GM12891 (cell line): ENCODE data around the gene MYO1F.
A peak's percentile ranks its signal among the peaks of the same experiment; 100 is the strongest.

Source experiments
- DNase-seq: peaks from one replicate; pipeline ENCODE4 v3.0.0; 2011; ENCODE audit warnings: low spot score; ENCODE audit not compliant: insufficient read length
- FAIRE-seq: peaks from 2 replicates; lab custom pipeline; 2011; peaks lifted over from hg19 to GRCh38; lab: Jason Lieb, UNC
- PAX5 ChIP-seq: IDR thresholded peaks from 2 replicates; pipeline ENCODE4 v1.6.1; 2011; ENCODE audit warnings: low read length, moderate library complexity, mild to moderate bottlenecking; ENCODE audit not compliant: insufficient read depth, severe bottlenecking
- POLR2A ChIP-seq: IDR thresholded peaks from 2 replicates; pipeline ENCODE4 v1.6.1; 2011; ENCODE audit warnings: low read depth, low read length, control low read depth
- POLR2AphosphoS5 ChIP-seq: IDR thresholded peaks from 2 replicates; pipeline ENCODE4 v1.6.1; 2011; ENCODE audit warnings: low read depth, low read length, control low read depth
- POU2F2 ChIP-seq: IDR thresholded peaks from 2 replicates; pipeline ENCODE4 v1.6.1; 2011; ENCODE audit warnings: low read depth, mild to moderate bottlenecking, control low read depth, low read length, moderate library complexity
- SPI1 ChIP-seq: IDR thresholded peaks from 2 replicates; pipeline ENCODE4 v1.6.1; 2011; ENCODE audit warnings: low read depth, low read length, control low read depth
- TAF1 ChIP-seq: IDR thresholded peaks from 2 replicates; pipeline ENCODE4 v1.6.1; 2011; ENCODE audit warnings: low read depth, low read length, control low read depth

Gene MYO1F

GRCh38 chr19:8611877-8612806, 34.9 kb upstream of the MYO1F start:
- no peak for DNase-seq
- TF ChIP-seq TAF1 (no peak), POLR2AphosphoS5 (no peak), SPI1 (no peak), POLR2A (no peak), PAX5 (no peak)
- no peak for FAIRE-seq

GRCh38 chr19:8611391-8611876, 34.2 kb upstream of the MYO1F start:
- FAIRE-seq, result no peak
- no peak for DNase-seq
- no peak for TF ChIP-seq POLR2AphosphoS5
- TF ChIP-seq TAF1, result no peak
- TF ChIP-seq POLR2A, result no peak
- TF ChIP-seq PAX5, result no peak
- no peak for TF ChIP-seq POU2F2

DNA sequence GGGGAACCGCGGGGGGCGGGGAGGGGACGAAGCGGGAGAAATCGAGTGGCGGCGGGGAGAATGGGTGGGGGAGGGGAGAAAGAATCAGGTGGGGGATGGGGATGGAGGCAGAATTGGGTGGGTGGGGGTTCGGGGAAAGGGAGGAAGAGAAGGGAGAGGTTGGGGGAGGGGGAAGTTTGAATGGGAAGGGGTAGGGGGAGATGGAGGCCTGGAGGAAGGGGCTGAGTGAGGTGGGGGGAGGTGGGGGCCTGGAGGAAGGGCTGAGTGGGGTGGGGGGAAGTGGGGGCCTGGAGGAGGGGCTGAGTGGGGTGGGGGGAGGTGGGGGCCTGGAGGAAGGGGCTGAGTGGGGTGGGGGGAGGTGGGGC, 33.7 kb upstream of the MYO1F start:
- DNase-seq, result no peak
- TF ChIP-seq SPI1 (no peak), TAF1 (no peak)
- FAIRE-seq, result no peak

DNA sequence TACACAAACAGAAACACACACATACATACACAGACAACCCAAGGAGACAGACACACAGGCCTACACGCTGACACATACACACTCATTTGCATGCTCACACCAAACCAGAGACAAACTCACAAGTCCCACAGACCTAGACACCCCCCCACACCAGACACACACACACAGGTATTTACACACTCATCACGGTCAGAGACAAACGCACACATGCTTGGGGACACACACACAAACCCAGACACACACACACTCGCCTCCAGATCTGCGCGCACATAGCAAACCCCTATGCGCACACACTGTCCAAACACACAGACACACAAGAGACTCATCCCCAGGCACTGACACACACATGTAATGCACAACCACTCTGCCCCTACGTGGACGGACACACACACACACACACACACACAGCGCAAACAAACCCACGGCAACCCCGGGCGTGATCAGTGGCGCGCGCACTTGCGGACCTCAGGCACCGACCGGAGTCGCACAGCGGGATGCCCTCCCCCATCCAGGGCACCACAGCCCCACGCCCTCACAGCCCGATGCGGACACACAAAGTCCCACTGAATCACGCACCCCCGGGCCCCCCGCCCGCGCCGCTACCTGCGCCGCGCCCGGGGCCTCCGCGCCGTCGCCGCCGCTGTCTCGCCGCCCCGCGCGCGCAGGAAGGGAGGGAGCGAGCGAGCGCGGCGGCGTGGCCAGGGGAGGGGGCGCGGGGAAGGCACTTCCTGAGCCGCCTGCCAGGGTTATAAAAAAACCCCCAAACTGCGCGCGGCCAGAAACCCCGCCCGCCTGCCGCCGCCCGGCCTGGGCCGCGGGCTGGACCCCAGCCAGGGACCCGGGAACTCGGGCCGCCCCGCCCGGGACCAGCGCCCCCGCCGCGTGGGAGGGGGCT, 33.0 kb upstream of the MYO1F start, which contains the start of gene ADAMTS10:
Gene ADAMTS10, minus strand, starts transcription at position 675 of the 895 bp plus-strand sequence. CDS start 5,005 bp downstream, outside the sequence.
- TF ChIP-seq POLR2A (no peak), TAF1 (no peak), SPI1 (no peak), PAX5 (no peak), POLR2AphosphoS5 (no peak), POU2F2 (no peak)
- FAIRE-seq (peak; percentile 75), DNase-seq (no peak)

- FAIRE-seq, result no peak
- no peak for TF ChIP-seq PAX5
- TF ChIP-seq POU2F2, result no peak
- no peak for TF ChIP-seq SPI1
- no peak for TF ChIP-seq POLR2AphosphoS5
- TF ChIP-seq POLR2A, result no peak
- TF ChIP-seq TAF1, result no peak
- DNase-seq, result no peak
Observed at GRCh38 chr19:8609279-8610040, 32.2 kb upstream of the MYO1F start.

DNA sequence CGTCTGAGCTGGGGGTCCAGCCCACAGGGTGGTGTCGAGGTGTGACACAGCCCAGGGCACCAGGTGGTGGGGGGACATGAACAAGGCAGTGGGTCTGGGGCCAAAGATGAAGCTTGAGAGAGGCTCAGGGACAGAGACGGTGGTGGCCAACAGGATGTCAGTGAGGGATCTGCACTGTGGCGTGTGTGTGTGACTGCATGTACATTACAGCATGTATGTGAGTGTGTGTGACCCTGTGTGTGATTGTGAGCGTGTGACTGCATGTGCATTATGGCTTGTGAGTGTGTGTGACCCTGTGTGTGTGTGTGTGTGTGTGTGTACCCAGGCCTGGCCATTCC, 31.7 kb upstream of the MYO1F start:
- no peak for FAIRE-seq
- DNase-seq, result no peak
- TF ChIP-seq SPI1, result no peak
- no peak for TF ChIP-seq TAF1
- no peak for TF ChIP-seq POLR2A

DNA sequence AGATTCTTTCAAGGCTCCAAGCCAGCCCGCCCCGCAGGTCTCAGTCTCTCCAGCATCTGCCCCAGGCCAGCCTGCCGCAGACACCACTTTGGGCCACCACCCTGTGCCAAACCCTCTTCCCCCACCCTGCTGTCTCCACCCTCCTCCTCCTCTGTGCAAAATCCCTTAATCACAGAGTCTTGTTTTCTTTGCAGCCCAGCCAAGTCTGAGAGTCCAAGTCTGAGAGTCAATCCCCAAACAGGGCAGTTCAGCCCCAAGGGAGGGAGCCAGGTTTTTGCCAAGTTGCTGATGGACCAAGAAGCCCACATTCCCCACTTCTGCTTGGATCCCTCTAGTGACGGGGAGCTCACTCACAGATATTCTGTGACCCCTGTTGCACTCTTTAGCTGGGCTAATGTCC, 30.1 kb upstream of the MYO1F start:
- FAIRE-seq (no peak), DNase-seq (no peak)
- TF ChIP-seq POU2F2, result no peak
- no peak for TF ChIP-seq POLR2AphosphoS5
- TF ChIP-seq TAF1, result no peak
- TF ChIP-seq POLR2A, result no peak
- TF ChIP-seq PAX5, result no peak
- TF ChIP-seq SPI1, result no peak

DNA sequence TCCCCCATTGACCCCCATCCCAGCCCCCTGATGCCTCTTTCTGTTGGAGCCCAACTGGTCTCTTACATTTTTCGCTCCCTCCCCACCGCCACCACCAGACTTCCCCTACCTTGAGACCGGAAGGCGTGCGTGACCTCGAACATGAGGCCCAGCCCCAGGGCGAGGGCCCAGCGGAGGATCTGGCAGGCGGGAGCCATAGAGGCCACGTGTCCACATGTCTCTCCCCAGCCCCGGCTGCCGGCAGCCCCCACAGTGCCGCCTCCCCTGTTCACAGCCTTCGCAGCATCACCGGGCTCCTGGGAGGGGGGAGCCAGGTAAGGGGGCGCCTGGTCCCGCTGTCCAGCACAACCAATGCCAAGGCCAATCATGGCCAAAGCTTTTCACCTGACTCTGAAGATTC, 28.3 kb upstream of the MYO1F start:
- TF ChIP-seq TAF1, result no peak
- no peak for TF ChIP-seq SPI1
- TF ChIP-seq POLR2A, result no peak
- no peak for TF ChIP-seq POU2F2
- no peak for TF ChIP-seq POLR2AphosphoS5
- no peak for TF ChIP-seq PAX5
- FAIRE-seq (no peak), DNase-seq (no peak)

GRCh38 chr19:8601796-8602195, 24.6 kb upstream of the MYO1F start:
- TF ChIP-seq TAF1 (no peak), PAX5 (no peak), SPI1 (no peak), POU2F2 (no peak), POLR2AphosphoS5 (no peak), POLR2A (no peak)
- DNase-seq (no peak), FAIRE-seq (no peak)
